ENCODE results near the gene CEP112. TPM values are rescaled to one million over a fixed set of nuclear protein-coding genes. Genes with fewer than 3 reads are reported as not detected.

CEP112 gene
- total and polyA plus RNA-seq, 2 of the 4 experiments (the other 2 are of a cell fraction): 2.5 to 5.6 TPM

DNA sequence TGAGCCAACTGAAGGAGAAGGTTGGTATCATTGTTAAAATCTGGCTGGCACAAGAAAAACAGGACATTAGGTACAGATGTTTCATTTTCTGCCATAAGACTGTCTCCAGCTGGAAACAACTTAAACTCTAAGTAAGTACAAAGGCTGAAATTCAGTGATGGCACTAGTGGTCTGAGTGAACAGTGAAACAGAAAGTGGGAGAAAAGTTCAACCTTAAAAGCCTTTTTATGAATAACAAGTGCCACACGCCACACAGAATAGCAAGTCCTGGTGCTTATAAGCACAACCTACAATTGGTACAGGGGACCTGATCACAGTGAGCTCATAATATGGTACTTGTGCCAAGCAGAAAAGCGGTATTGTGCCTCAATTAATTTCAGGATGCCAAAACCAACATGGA is 56.7 kb downstream of the CEP112 start:
- Histone ChIP-seq H3K56ac (ENCODE audit: extremely low read depth, insufficient read depth, low read length) (no peak overlapping the region), H2AK5ac (ENCODE audit: low read depth, low read length) (no peak overlapping the region), H4K8ac (ENCODE audit: low read depth in 2 of 2, low read length in 2 of 2) (no peak overlapping the region), H2AFZ (replicated peaks; ENCODE audit: low read length, poor library complexity) (no peak overlapping the region), H3K36me3 (ENCODE audit: control insufficient read depth, insufficient read depth, low read length) (no peaks in the 10 kb centered on the region), H3K27me3 (ENCODE audit: control insufficient read depth, insufficient read depth, low read length) (no peaks in the 10 kb centered on the region), H4K20me1 (ENCODE audit: insufficient read depth, low read length) (no peaks in the 10 kb centered on the region), H4K91ac (ENCODE audit: insufficient read depth, low read depth, low read length) (no peak overlapping the region), H2AK9ac (replicated peaks; ENCODE audit: low read depth, low read length, poor library complexity) (no peak overlapping the region), H3K4me2 (ENCODE audit: low read depth, low read length) (no peak overlapping the region), H2BK15ac (ENCODE audit: low read depth, low read length) (no peak overlapping the region), H3K14ac (replicated peaks; ENCODE audit: low read depth, low read length) (no peak overlapping the region), H2BK5ac (ENCODE audit: low read depth, low read length, poor library complexity, severe bottlenecking) (no peak overlapping the region), H2BK120ac (ENCODE audit: low read depth, low read length) (no peak overlapping the region), H3K9ac (ENCODE audit: low read depth, low read length) (no peak overlapping the region), H4K5ac (ENCODE audit: low read depth, low read length) (no peak overlapping the region), H3K9me1 (ENCODE audit: insufficient read depth, low read length) (no peaks in the 10 kb centered on the region), H3K79me1 (ENCODE audit: low read depth in 1 of 2, low read length in 2 of 2) (no peaks in the 10 kb centered on the region), H3K4ac (ENCODE audit: low read depth, low read length) (no peak overlapping the region), H3K4me1 (ENCODE audit: control insufficient read depth, insufficient read depth, low read length) (no peaks in the 10 kb centered on the region), H3K18ac (ENCODE audit: low read depth, low read length) (no peak overlapping the region), H3K9me3 (ENCODE audit: control insufficient read depth, insufficient read depth, low read length) (no peaks in the 10 kb centered on the region), H3K4me3 (ENCODE audit: insufficient read depth, low read depth, low read length) (no peak overlapping the region), H3K23ac (ENCODE audit: low read depth, low read length) (no peak overlapping the region), H3K27ac (ENCODE audit: insufficient read depth, low read length) (no peak overlapping the region), H2BK20ac (ENCODE audit: low read depth, low read length) (no peak overlapping the region)
- DNase-seq (no peak), ATAC-seq (ENCODE audit: low read depth) (no peak)
- no peak for TF ChIP-seq MAFK (IDR thresholded peaks at IDR 0.05; ENCODE audit: low read depth, low read length)
- TF ChIP-seq CHD1 (IDR thresholded peaks at IDR 0.05; ENCODE audit: low read depth, low read length): no peak
- TF ChIP-seq MXI1 (IDR thresholded peaks at IDR 0.05; ENCODE audit: borderline replicate concordance, low read depth, low read length): no peak
- no peak for TF ChIP-seq FOS (IDR thresholded peaks at IDR 0.05; ENCODE audit: low read depth, low read length)
- TF ChIP-seq MAZ (IDR thresholded peaks at IDR 0.05; ENCODE audit: borderline replicate concordance, low read depth, low read length): no peak
- no peak for TF ChIP-seq CEBPB (IDR thresholded peaks at IDR 0.05; ENCODE audit: low read depth, low read length)
- no peak for TF ChIP-seq CTCF (conservative IDR thresholded peaks at IDR 0.05; ENCODE audit: low read depth, low read length)
- no peak for TF ChIP-seq RAD21 (IDR thresholded peaks at IDR 0.05; ENCODE audit: low read length)
- TF ChIP-seq SMC3 (IDR thresholded peaks at IDR 0.05; ENCODE audit: low read depth, low read length): no peak
- no peak for TF ChIP-seq NFE2L2 (IDR thresholded peaks at IDR 0.05; ENCODE audit: low read depth, low read length)
- TF ChIP-seq USF2 (IDR thresholded peaks at IDR 0.05; ENCODE audit: low read depth, low read length): no peak
- TF ChIP-seq RCOR1 (IDR thresholded peaks at IDR 0.05; ENCODE audit: insufficient replicate concordance, low read length): no peak
- no peak for TF ChIP-seq BHLHE40 (IDR thresholded peaks at IDR 0.05; ENCODE audit: low read depth, low read length)
- TF ChIP-seq, protein P1, sequence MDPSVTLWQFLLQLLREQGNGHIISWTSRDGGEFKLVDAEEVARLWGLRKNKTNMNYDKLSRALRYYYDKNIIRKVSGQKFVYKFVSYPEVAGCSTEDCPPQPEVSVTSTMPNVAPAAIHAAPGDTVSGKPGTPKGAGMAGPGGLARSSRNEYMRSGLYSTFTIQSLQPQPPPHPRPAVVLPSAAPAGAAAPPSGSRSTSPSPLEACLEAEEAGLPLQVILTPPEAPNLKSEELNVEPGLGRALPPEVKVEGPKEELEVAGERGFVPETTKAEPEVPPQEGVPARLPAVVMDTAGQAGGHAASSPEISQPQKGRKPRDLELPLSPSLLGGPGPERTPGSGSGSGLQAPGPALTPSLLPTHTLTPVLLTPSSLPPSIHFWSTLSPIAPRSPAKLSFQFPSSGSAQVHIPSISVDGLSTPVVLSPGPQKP (IDR thresholded peaks at IDR 0.05; ENCODE audit: borderline replicate concordance, low read depth, low read length): no peak
- no CpG with 5 or more reads among the region's 2 CpGs for WGBS, 2 experiments (ENCODE audit: extremely low coverage in 2 of 2, insufficient read length in 1 of 2)
- ChIA-PET CTCF (no interaction called here), POLR2A (ENCODE audit: unreplicated experiment) (interaction anchor here (0.6 kb wide), 1 partner anchor 161 kb away, joined by 3 read pairs; no protein-coding TSS in a partner anchor)
- in situ Hi-C loops (cut with MboI; ENCODE audit: low sequenced_read_pairs) (no loop called here), dilution Hi-C loops (cut with HindIII; ENCODE audit: low sequenced_read_pairs, unreplicated experiment) (no loop called here), intact Hi-C loops (cut with micrococcal nuclease) (no loop called here)
- BruUV-seq (replicated peaks): no TSS peak

Data from IMR-90 (cell line).